Measurements from ENCODE around the gene EPYC.

EPYC gene

DNA sequence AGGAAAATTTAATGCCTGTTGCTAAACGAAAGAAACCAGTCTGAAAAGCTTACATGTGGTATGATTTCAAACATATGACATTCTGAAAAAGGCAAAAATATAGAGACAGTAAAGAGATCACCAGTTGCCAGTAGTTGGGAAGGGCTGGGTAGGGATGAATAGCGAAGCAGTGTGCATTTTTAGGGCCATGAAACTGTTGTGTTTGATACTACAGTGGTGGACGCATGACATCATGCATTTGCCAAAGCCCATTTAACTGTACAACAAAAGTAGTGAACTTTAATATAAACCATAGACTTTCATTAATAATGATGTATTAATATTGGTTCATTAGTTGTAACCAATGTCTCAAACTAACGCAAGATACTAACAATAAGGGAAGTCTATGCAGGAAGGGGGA lies 14.7 kb upstream of the EPYC start:
- no peaks in the 10 kb centered on the region for H3K27me3 ChIP-seq
- H3K27ac ChIP-seq: no peak overlapping the region
- no peaks in the 10 kb centered on the region for H3K4me1 ChIP-seq
- no peak for DNase-seq
- no peaks in the 10 kb centered on the region for H3K36me3 ChIP-seq
- H3K9me3 ChIP-seq: no peaks in the 10 kb centered on the region
- H3K4me3 ChIP-seq: no peak overlapping the region
- no peak for TF ChIP-seq CTCF (IDR thresholded peaks at IDR 0.05)
- intact Hi-C loops (cut with DNase I; ENCODE audit: low total_unique reads): no loop called here

GRCh38 chr12:91017511-91018263 lies 12.9 kb upstream of the EPYC start:
- peak in 1 of 2 donors; percentile 21 for DNase-seq
- H3K27ac ChIP-seq: peak overlapping the region in 1 of 2 donors; percentile 33
- no peaks in the 10 kb centered on the region for H3K9me3 ChIP-seq
- intact Hi-C loops (cut with DNase I; ENCODE audit: low total_unique reads): no loop called here
- H3K4me1 ChIP-seq: no peaks in the 10 kb centered on the region
- H3K27me3 ChIP-seq: no peaks in the 10 kb centered on the region
- no peaks in the 10 kb centered on the region for H3K36me3 ChIP-seq
- H3K4me3 ChIP-seq: no peak overlapping the region
- TF ChIP-seq CTCF (IDR thresholded peaks at IDR 0.05): no peak

GRCh38 chr12:91017043-91017442 lies 12.3 kb upstream of the EPYC start:
- Histone ChIP-seq H3K9me3 (no peaks in the 10 kb centered on the region), H3K27me3 (no peaks in the 10 kb centered on the region), H3K36me3 (no peaks in the 10 kb centered on the region), H3K27ac (peak overlapping the region in 1 of 2 donors; percentile 33), H3K4me3 (no peak overlapping the region), H3K4me1 (no peaks in the 10 kb centered on the region)
- no peak for TF ChIP-seq CTCF (IDR thresholded peaks at IDR 0.05)
- DNase-seq: no peak
- intact Hi-C loops (cut with DNase I; ENCODE audit: low total_unique reads): no loop called here

GRCh38 chr12:91009319-91009950 lies 4.7 kb upstream of the EPYC start:
- H3K4me3 ChIP-seq: no peak overlapping the region
- no peak for DNase-seq
- H3K27ac ChIP-seq: no peak overlapping the region
- intact Hi-C loops (cut with DNase I; ENCODE audit: low total_unique reads): no loop called here
- H3K36me3 ChIP-seq: no peaks in the 10 kb centered on the region
- no peaks in the 10 kb centered on the region for H3K4me1 ChIP-seq
- H3K27me3 ChIP-seq: no peaks in the 10 kb centered on the region
- H3K9me3 ChIP-seq: no peaks in the 10 kb centered on the region
- TF ChIP-seq CTCF (IDR thresholded peaks at IDR 0.05): no peak

DNA sequence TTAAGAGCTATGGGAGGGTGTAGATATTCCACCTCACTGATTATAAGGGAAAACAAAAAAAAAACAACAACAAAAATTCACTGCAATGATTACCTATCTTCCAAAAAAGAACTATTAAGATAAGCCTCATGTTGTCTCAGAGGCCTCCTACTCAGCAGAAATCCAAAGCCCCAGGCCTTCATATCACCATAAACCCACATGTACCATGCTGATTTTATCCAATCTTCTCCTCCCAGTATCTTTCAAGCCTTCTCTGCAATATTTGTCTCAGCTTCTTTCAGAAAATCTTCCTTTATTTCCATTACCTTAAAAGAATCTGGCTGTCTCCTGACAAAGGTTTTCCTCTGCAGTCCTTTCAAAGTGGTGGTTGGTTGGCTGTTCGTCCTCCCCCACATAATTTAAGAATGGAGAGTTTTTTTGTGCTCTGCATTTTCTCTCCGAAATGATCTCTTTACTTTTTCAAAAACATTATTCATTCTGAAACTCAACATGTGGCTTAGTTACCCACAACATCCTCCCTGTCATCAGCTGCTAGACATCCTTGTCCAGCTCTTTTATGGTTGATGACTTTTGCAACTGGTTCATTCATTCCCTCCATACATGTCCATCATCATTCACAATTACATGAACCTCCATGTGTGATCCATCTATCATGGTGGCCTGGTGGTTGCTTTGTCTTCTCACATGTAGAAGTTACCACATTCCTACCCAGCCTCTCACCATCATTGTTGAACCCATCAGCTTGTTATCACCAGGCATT lies 2.9 kb upstream of the EPYC start:
- intact Hi-C loops (cut with DNase I; ENCODE audit: low total_unique reads): no loop called here
- Histone ChIP-seq H3K36me3 (no peaks in the 10 kb centered on the region), H3K27me3 (no peaks in the 10 kb centered on the region), H3K27ac (no peak overlapping the region), H3K9me3 (no peaks in the 10 kb centered on the region), H3K4me3 (no peak overlapping the region), H3K4me1 (no peaks in the 10 kb centered on the region)
- no peak for DNase-seq
- TF ChIP-seq CTCF (IDR thresholded peaks at IDR 0.05): no peak
